HepG2 (cell line): ENCODE data around the gene METTL6. TPM values are rescaled to one million over a fixed set of nuclear protein-coding genes. Genes with fewer than 3 reads are reported as not detected.
"Not testable (repeated sequence)": the region's sequence is repeated elsewhere in the genome, so short reads cannot be mapped to it uniquely, and the experiment has no call there.

ENCODE experiments used
- ATAC-seq: fragments of 200-7000 bp; cut with Tn5 transposase; 3 replicates; pipeline ENCODE4 v1.9.1; 2020; ENCODE audit warnings: mild to moderate bottlenecking, moderate library complexity
- BruUV-seq: library from RNA; stranded (reverse); fragments of 400-500 nt; replicated peaks from 2 replicates; lab custom pipeline; 2021; lab: Mats Ljungman, UMichigan
- CTCF ChIA-PET: fragments of 300-600 bp; formaldehyde crosslinking; extraction: SDS; loops from one replicate; lab custom pipeline; 2021; ENCODE audit warnings: low total read pairs, inconsistent platforms, low intra/inter-chr PET ratio; lab: Yijun Ruan, JAX
- POLR2A ChIA-PET: fragments of 350-600 bp; sonication (Branson Sonifier 250); formaldehyde crosslinking; loops from one replicate; lab custom pipeline; 2020; ENCODE audit warnings: antibody characterized with exemption, inconsistent platforms; lab: Yijun Ruan, JAX
- DNase-seq: peaks from one replicate; pipeline ENCODE4 v3.0.0-alpha.2; 2015; ENCODE audit warnings: low spot score
- FAIRE-seq: peaks from 3 replicates; lab custom pipeline; 2011; peaks lifted over from hg19 to GRCh38; lab: Jason Lieb, UNC
- H2AFZ ChIP-seq: one replicate; pipeline ENCODE4 v1.6.1; 2011; ENCODE audit warnings: low read length, inconsistent platforms
- H3K27ac ChIP-seq: fragments of 300-600 bp; 3 replicates; pipeline ENCODE4 v1.8.0; 2011; ENCODE audit warnings: mixed run types, mild to moderate bottlenecking, mixed read lengths, low read length, inconsistent platforms; ENCODE audit not compliant: insufficient read depth; ENCODE audit errors: extremely low read length
- H3K27me3 ChIP-seq, 2 experiments: fragments of 200-600 bp in 1 of 2; 2 replicates in 1 of 2; 3 replicates in 1 of 2; pipeline versions ENCODE4 v1.6.0 to v1.8.0; 2011; ENCODE audit warnings: low read length in 2 of 2, mild to moderate bottlenecking in 2 of 2, moderate library complexity in 2 of 2, inconsistent platforms in 1 of 2; ENCODE audit not compliant: insufficient read depth in 2 of 2, control insufficient read depth in 1 of 2
- H3K36me3 ChIP-seq, 2 experiments: fragments of 200-600 bp in 1 of 2; replicated peaks in 1 of 2; 2 replicates in 1 of 2; 3 replicates in 1 of 2; pipeline versions ENCODE4 v1.5.1 to v1.8.0; 2011; ENCODE audit warnings: low read length in 2 of 2, inconsistent platforms in 1 of 2; ENCODE audit not compliant: insufficient read depth in 2 of 2, control insufficient read depth in 1 of 2
- H3K4me1 ChIP-seq: 2 replicates; pipeline ENCODE4 v1.5.1; 2012; ENCODE audit warnings: low read length, inconsistent platforms; ENCODE audit not compliant: insufficient read depth
- H3K4me2 ChIP-seq: 2 replicates; pipeline ENCODE4 v1.6.0; 2011; ENCODE audit warnings: low read depth, low read length, inconsistent platforms
- H3K4me3 ChIP-seq, 3 experiments: fragments of 200-600 bp in 1 of 3; sonication (generic), shearing (Covaris generic) in 1 of 3; replicated peaks in 1 of 3; 2 replicates each; pipeline ENCODE4 v1.5.1; 2011 to 2016; ENCODE audit warnings: low read length in 3 of 3, inconsistent platforms in 2 of 3, low read depth in 2 of 3, mild to moderate bottlenecking in 2 of 3, control low read depth in 1 of 3, mixed read lengths in 1 of 3; ENCODE audit not compliant: insufficient read depth in 1 of 3
- H3K79me2 ChIP-seq: one replicate; pipeline ENCODE4 v1.6.1; 2011; ENCODE audit warnings: low read length, inconsistent platforms; ENCODE audit not compliant: insufficient read depth
- H3K9ac ChIP-seq: 2 replicates; pipeline ENCODE4 v1.6.0; 2011; ENCODE audit warnings: mild to moderate bottlenecking, low read depth, low read length, inconsistent platforms; ENCODE audit not compliant: insufficient read depth
- H3K9me3 ChIP-seq: 2 replicates; pipeline ENCODE4 v1.5.1; 2012; ENCODE audit warnings: mild to moderate bottlenecking, low read length
- H4K20me1 ChIP-seq: 2 replicates; pipeline ENCODE4 v1.6.0; 2011; ENCODE audit warnings: inconsistent platforms, mild to moderate bottlenecking, low read length, moderate library complexity; ENCODE audit not compliant: insufficient read depth
- GFI1 ChIP-seq: sonication (generic); formaldehyde crosslinking; IDR thresholded peaks from 2 replicates; pipeline ENCODE4 v1.5.0; 2020; ENCODE audit warnings: missing genetic modification reagents, mild to moderate bottlenecking, borderline replicate concordance
- RBFOX2 ChIP-seq: fragments of 200-400 bp; formaldehyde crosslinking; IDR thresholded peaks from 2 replicates; pipeline ENCODE4 v1.6.1; 2017; ENCODE audit warnings: low read depth, mild to moderate bottlenecking, low read length
- WGBS: methylation state at CpG from one replicate; pipeline ENCODE4 v1.1.6; 2017; ENCODE audit warnings: low lambda C conversion rate; 5-methylcytosine and 5-hydroxymethylcytosine counted together
- in situ Hi-C: cut with HindIII; loops from 2 replicates; pipeline ENCODE4 v1.10.0; 2017; ENCODE audit warnings: low pct_unique_long_range_greater_than_20kb; ENCODE audit not compliant: extremely low pct_ligation_motif_present
- intact Hi-C: fragments of 100-400 bp; cut with micrococcal nuclease; formaldehyde crosslinking; loops from one replicate; pipeline ENCODE4 v1.10.0; 2022; ENCODE audit not compliant: unreplicated experiment
- polyA plus RNA-seq, 8 experiments: library from polyadenylated mRNA; depleted of rRNA in 3 of 8; stranded (reverse) in 7 of 8; unstranded in 1 of 8; fragments of >200 nt; fragmentation: Illumina TruSeq in 4 of 8; extraction: Trizol in 4 of 8; gene quantifications; 2 replicates each; pipeline versions ENCODE4 v1.2.1 to v1.2.3, GENCODE V29; 2011 to 2016; ENCODE audit warnings: low read depth in 4 of 8, missing spikeins in 1 of 8, mixed read lengths in 1 of 8; ENCODE audit not compliant: insufficient read depth in 1 of 8
- total RNA-seq, 5 experiments: library from RNA; depleted of rRNA; stranded (reverse); fragments of >200 nt; fragmentation: Illumina TruSeq; extraction: Trizol; gene quantifications; 2 replicates each; pipeline ENCODE4 v1.2.3, GENCODE V29; 2016; ENCODE audit warnings: low read depth in 1 of 5

Gene METTL6
- total and polyA plus RNA-seq, 2 of the 13 experiments (the other 11 are each of a cell fraction or from before 2014, with no cell fraction given) = 17.2 to 29.4 TPM

DNA sequence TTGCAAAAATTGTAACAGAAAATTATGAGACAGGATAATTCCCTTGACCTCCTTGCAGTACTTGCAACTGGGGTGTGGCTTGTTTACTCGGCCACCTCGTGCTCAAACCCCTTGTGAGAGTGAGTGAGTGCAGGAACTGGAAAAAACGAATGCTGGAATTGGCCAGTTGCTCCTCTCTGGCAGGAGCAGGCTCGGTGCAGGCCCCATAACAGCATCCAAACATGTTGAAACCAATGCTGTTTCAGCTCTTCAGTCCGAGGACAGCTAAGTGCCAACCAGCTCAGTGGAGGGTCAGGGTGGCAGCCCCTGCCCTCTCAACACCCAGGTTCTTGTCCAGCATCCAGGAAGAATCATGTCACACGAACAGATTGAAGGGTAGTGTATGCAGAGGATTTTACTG lies 36.9 kb downstream of the METTL6 start:
- intact Hi-C loops = no loop called here
- BruUV-seq = no TSS peak
- Histone ChIP-seq H3K4me3 (no peak overlapping the region), H3K79me2 (no peaks in the 10 kb centered on the region), H3K27ac (no peak overlapping the region)
- no peak for TF ChIP-seq GFI1 (CRISPR knock-in tag)
- TF ChIP-seq RBFOX2 = no peak
- TF ChIP-seq, all 625 proteins: peak for 0
- FAIRE-seq (no peak), DNase-seq (no peak), ATAC-seq (no peak)
- in situ Hi-C loops = no loop called here
- H3K36me3 ChIP-seq = no peaks in the 10 kb centered on the region
- no peaks in the 10 kb centered on the region; the same call in 1 of the 2 replicates for H3K9me3 ChIP-seq
- 24% methylated on average over 6 of the region's 6 CpGs for WGBS
- no peaks in the 10 kb centered on the region for H3K27me3 ChIP-seq
- no peaks in the 10 kb centered on the region for H4K20me1 ChIP-seq
- ChIA-PET POLR2A (no interaction called here), CTCF (no interaction called here)
- 0 out of 2 replicates have a peak, but pooled peaks cover 5% of the 10 kb centered on the region for H3K4me1 ChIP-seq
- no peak overlapping the region for H3K4me2 ChIP-seq
- H3K9ac ChIP-seq = no peak overlapping the region
- H2AFZ ChIP-seq = no peak overlapping the region

DNA sequence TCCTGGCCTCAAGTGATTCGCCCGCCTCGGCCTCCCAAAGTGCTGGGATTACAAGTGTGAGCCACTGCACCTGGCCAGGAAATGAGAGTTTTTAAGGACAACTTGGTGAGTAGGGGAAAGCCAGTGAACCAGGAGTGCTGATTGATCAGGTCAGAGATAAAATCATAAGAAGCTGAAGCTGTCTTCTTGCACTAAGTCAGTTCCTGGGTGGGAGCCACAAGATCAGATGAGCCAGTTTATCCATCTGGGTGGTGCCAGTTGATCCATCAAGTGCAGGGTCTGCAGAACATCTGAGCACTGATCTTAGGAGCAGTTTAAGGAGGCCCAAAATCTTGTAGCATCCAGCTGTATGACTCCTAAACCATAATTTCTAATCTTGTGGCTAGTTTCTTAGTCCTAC lies 39.0 kb downstream of the METTL6 start:
- H4K20me1 ChIP-seq, POLR2A ChIA-PET, H2AFZ ChIP-seq, H3K4me3 ChIP-seq, H3K4me1 ChIP-seq, H3K79me2 ChIP-seq, H3K36me3 ChIP-seq, H3K4me2 ChIP-seq, BruUV-seq, FAIRE-seq, DNase-seq, H3K27me3 ChIP-seq, H3K27ac ChIP-seq, H3K9me3 ChIP-seq, intact Hi-C loops, H3K9ac ChIP-seq, ATAC-seq, CTCF ChIA-PET: not testable (repeated sequence)
- in situ Hi-C loops = loop anchor here (10.0 kb wide), 1 partner anchor 274 kb away; no protein-coding TSS in a partner anchor
- 74% methylated on average over 3 of the region's 3 CpGs for WGBS
